Esophagus squamous epithelium (tissue), 4 donors: ENCODE results near the gene GLRX5.
"Not testable (repeated sequence)": the region's sequence is repeated elsewhere in the genome, so short reads cannot be mapped to it uniquely, and the experiment has no call there.

Source experiments
- POLR2A ChIP-seq, 4 donors: fragments of 450-650 bp; IDR thresholded peaks; one replicate each; pipeline ENCODE4 v1.6.1; 2017; ENCODE audit warnings: antibody characterized with exemption in 4 of 4, mild to moderate bottlenecking in 4 of 4, moderate library complexity in 3 of 4
- TF ChIP-seq, protein P1 (sequence below), 6 experiments: fragments of 450-650 bp in 4 of 6; fragments of 200-600 bp in 2 of 6; sonication (generic) in 2 of 6; IDR thresholded peaks; one replicate each; pipeline ENCODE4 v1.5.1; 2016 to 2019; ENCODE audit warnings: antibody characterized with exemption in 6 of 6, mild to moderate bottlenecking in 4 of 6, moderate library complexity in 4 of 6

GRCh38 chr14:95583836-95584617, 49.2 kb downstream of the GLRX5 start:
- not testable (repeated sequence) for TF ChIP-seq POLR2A (IDR thresholded peaks at IDR 0.05)
- TF ChIP-seq, protein P1, sequence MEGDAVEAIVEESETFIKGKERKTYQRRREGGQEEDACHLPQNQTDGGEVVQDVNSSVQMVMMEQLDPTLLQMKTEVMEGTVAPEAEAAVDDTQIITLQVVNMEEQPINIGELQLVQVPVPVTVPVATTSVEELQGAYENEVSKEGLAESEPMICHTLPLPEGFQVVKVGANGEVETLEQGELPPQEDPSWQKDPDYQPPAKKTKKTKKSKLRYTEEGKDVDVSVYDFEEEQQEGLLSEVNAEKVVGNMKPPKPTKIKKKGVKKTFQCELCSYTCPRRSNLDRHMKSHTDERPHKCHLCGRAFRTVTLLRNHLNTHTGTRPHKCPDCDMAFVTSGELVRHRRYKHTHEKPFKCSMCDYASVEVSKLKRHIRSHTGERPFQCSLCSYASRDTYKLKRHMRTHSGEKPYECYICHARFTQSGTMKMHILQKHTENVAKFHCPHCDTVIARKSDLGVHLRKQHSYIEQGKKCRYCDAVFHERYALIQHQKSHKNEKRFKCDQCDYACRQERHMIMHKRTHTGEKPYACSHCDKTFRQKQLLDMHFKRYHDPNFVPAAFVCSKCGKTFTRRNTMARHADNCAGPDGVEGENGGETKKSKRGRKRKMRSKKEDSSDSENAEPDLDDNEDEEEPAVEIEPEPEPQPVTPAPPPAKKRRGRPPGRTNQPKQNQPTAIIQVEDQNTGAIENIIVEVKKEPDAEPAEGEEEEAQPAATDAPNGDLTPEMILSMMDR (IDR thresholded peaks at IDR 0.05), result not testable (repeated sequence)
